K562 (cell line): Measurements from ENCODE around the gene ADRM1. TPM values are rescaled to one million over a fixed set of nuclear protein-coding genes. Genes with fewer than 3 reads are reported as not detected.
A peak's percentile ranks its signal among the peaks of the same experiment; 100 is the strongest.

Experiments
- ATAC-seq: fragments of 200-7000 bp; cut with Tn5 transposase; 3 replicates; pipeline ENCODE4 v1.9.1; 2020; ENCODE audit warnings: moderate library complexity
- BruUV-seq: library from RNA; stranded (reverse); fragments of 400-500 nt; replicated peaks from 2 replicates; lab custom pipeline; 2021; lab: Mats Ljungman, UMichigan
- CTCF ChIA-PET: fragments of 300-600 bp; formaldehyde crosslinking; extraction: SDS; loops from one replicate; lab custom pipeline; 2021; ENCODE audit warnings: low intra/inter-chr PET ratio; lab: Yijun Ruan, JAX
- POLR2A ChIA-PET: fragments of 300-600, 350-650 bp; sonication (Branson Sonifier 250); formaldehyde crosslinking; extraction: SDS; loops from one replicate; lab custom pipeline; 2021; ENCODE audit warnings: antibody characterized with exemption, inconsistent platforms; lab: Yijun Ruan, JAX
- DNase-seq, 4 experiments: peaks; one replicate each; pipeline versions ENCODE4 v3.0.0 to v3.0.0-alpha.2; 2011 to 2018; ENCODE audit warnings: low spot score in 3 of 4, mixed read lengths in 3 of 4; ENCODE audit errors: extremely low read depth in 1 of 4
- FAIRE-seq: peaks from 2 replicates; lab custom pipeline; 2011; peaks lifted over from hg19 to GRCh38; lab: Jason Lieb, UNC
- H2AFZ ChIP-seq: 2 replicates; pipeline ENCODE4 v1.6.0; 2011; ENCODE audit warnings: low read depth, low read length, control low read depth, inconsistent platforms
- H3K27ac ChIP-seq: fragments of 200-600 bp; 3 replicates; pipeline ENCODE4 v1.8.0; 2011; ENCODE audit warnings: low read depth, mild to moderate bottlenecking, control low read depth, inconsistent platforms, low read length, moderate library complexity, mixed read lengths; ENCODE audit errors: extremely low read depth
- H3K27me3 ChIP-seq, 2 experiments: fragments of 300-600 bp in 1 of 2; 2 replicates in 1 of 2; 3 replicates in 1 of 2; pipeline versions ENCODE4 v1.6.0 to v1.8.0; 2011; ENCODE audit warnings: inconsistent platforms in 2 of 2, low read length in 2 of 2, mild to moderate bottlenecking in 1 of 2, mixed read lengths in 1 of 2, moderate library complexity in 1 of 2; ENCODE audit not compliant: control insufficient read depth in 2 of 2, insufficient read depth in 2 of 2
- H3K36me3 ChIP-seq: fragments of 300-600 bp; 3 replicates; pipeline ENCODE4 v1.8.0; 2011; ENCODE audit warnings: mild to moderate bottlenecking, low read length, inconsistent platforms; ENCODE audit not compliant: control insufficient read depth, insufficient read depth
- H3K4me1 ChIP-seq, 2 experiments: fragments of 200-600 bp in 1 of 2; replicated peaks in 1 of 2; 2 replicates in 1 of 2; 3 replicates in 1 of 2; pipeline versions ENCODE4 v1.5.1 to v1.8.0; 2011; ENCODE audit warnings: inconsistent platforms in 2 of 2, low read length in 2 of 2, mild to moderate bottlenecking in 1 of 2, mixed read lengths in 1 of 2, moderate library complexity in 1 of 2; ENCODE audit not compliant: control insufficient read depth in 2 of 2, insufficient read depth in 2 of 2
- H3K4me2 ChIP-seq: 2 replicates; pipeline ENCODE4 v1.6.1; 2011; ENCODE audit warnings: low read length, control low read depth, inconsistent platforms, mixed read lengths; ENCODE audit not compliant: insufficient read depth
- H3K4me3 ChIP-seq: fragments of 200-600 bp; sonication (generic), shearing (Covaris generic); 2 replicates; pipeline ENCODE4 v1.5.1; 2016; ENCODE audit warnings: control low read depth, inconsistent platforms
- H3K79me2 ChIP-seq: fragments of 200-600 bp; 3 replicates; pipeline ENCODE4 v1.8.0; 2011; ENCODE audit warnings: low read length, inconsistent platforms; ENCODE audit not compliant: control insufficient read depth, insufficient read depth
- H3K9ac ChIP-seq, 2 experiments: 2 replicates each; pipeline versions ENCODE4 v1.6.0 to v1.6.1; 2011; ENCODE audit warnings: low read depth in 2 of 2, low read length in 2 of 2, control low read depth in 1 of 2, inconsistent platforms in 1 of 2, mild to moderate bottlenecking in 1 of 2, mixed read lengths in 1 of 2; ENCODE audit not compliant: insufficient read depth in 1 of 2
- H3K9me1 ChIP-seq: one replicate; pipeline ENCODE4 v1.6.0; 2011; ENCODE audit warnings: inconsistent platforms, mild to moderate bottlenecking, low read length, moderate library complexity; ENCODE audit not compliant: control insufficient read depth, insufficient read depth
- H3K9me3 ChIP-seq: replicated peaks from 2 replicates; pipeline ENCODE4 v1.5.1; 2011; ENCODE audit warnings: low read depth, low read length, inconsistent platforms; ENCODE audit not compliant: control insufficient read depth, insufficient read depth
- H4K20me1 ChIP-seq: replicated peaks from 2 replicates; pipeline ENCODE4 v1.6.1; 2011; ENCODE audit warnings: low read length, inconsistent platforms, mixed read lengths; ENCODE audit not compliant: control insufficient read depth, insufficient read depth
- CTCF ChIP-seq, 3 experiments: IDR thresholded peaks in 2 of 3; conservative IDR thresholded peaks in 1 of 3; 2 replicates each; pipeline ENCODE4 v1.5.1; 2011 to 2012; ENCODE audit warnings: low read length in 3 of 3, mild to moderate bottlenecking in 3 of 3, control low read depth in 2 of 3, improper control_type of control experiment in 1 of 3, inconsistent platforms in 1 of 3, low read depth in 1 of 3, mixed read lengths in 1 of 3, moderate library complexity in 1 of 3; ENCODE audit not compliant: insufficient read depth in 2 of 3
- MAX ChIP-seq: sonication (generic); formaldehyde crosslinking; IDR thresholded peaks from 2 replicates; pipeline ENCODE4 v1.9.0; 2022; ENCODE audit warnings: mild to moderate bottlenecking, missing genetic modification reagents
- ZNF277 ChIP-seq: fragments of 250-450 bp; sonication (Bioruptor Pico); IDR thresholded peaks from 2 replicates; pipeline ENCODE4 v1.8.0; 2022; ENCODE audit warnings: inconsistent platforms, mild to moderate bottlenecking, moderate library complexity, borderline replicate concordance
- WGBS: fragments of 100-300 bp; shearing (Covaris generic); methylation state at CpG from one replicate; pipeline ENCODE4 v1.1.6; 2016; ENCODE audit warnings: low coverage, mixed read lengths; ENCODE audit not compliant: insufficient coverage; ENCODE audit errors: missing lambda C conversion rate; 5-methylcytosine and 5-hydroxymethylcytosine counted together
- in situ Hi-C: fragments of 300-500 bp; cut with MboI; formaldehyde crosslinking; loops from 4 replicates; pipeline ENCODE4 v1.15.0; 2018; ENCODE audit warnings: inconsistent platforms, mixed read lengths
- intact Hi-C: fragments of 100-400 bp; cut with micrococcal nuclease; formaldehyde crosslinking; loops from 2 replicates; pipeline ENCODE4 v1.14.2; 2022
- polyA plus RNA-seq, 8 experiments: library from polyadenylated mRNA; depleted of rRNA in 4 of 8; stranded (reverse) in 5 of 8; unstranded in 3 of 8; fragments of >200 nt; fragmentation: Nextera tagmentation in 2 of 8; fragmentation: Illumina TruSeq in 1 of 8; extraction: Ambion mirVana in 2 of 8; extraction: Trizol in 1 of 8; gene quantifications; 2 replicates each; pipeline versions ENCODE4 v1.2.1 to v1.2.3, GENCODE V29; 2011 to 2014; ENCODE audit warnings: inconsistent platforms in 1 of 8, missing spikeins in 1 of 8
- total RNA-seq, 7 experiments: library from RNA; depleted of rRNA in 6 of 7; stranded (reverse); fragments of >200 nt in 6 of 7; fragmentation: Illumina TruSeq in 2 of 7; extraction: Trizol in 2 of 7; gene quantifications; 2 replicates each; pipeline versions ENCODE4 v1.2.1 to v1.2.3, GENCODE V29; 2011 to 2021; ENCODE audit warnings: low replicate concordance in 1 of 7

Gene ADRM1
- total and polyA plus RNA-seq, 9 of the 15 experiments (the other 6 are each of a cell fraction or from before 2014, with no cell fraction given), result 5.0 to 223 (median 67.4) TPM

GRCh38 chr20:62305149-62305764 is 2.5 kb downstream of the ADRM1 start:
- H3K9me3 ChIP-seq, result no peaks in the 10 kb centered on the region
- H3K4me2 ChIP-seq, result peak overlapping the region; percentile 30; the same call in 1 of the 2 replicates
- TSS peak; percentile 43 for BruUV-seq
- intact Hi-C loops, result loop anchor here (10.0 kb wide), 2 partner anchors 190 to 320 kb away; no protein-coding TSS in a partner anchor
- ATAC-seq, result no peak
- peaks cover 37% of the 10 kb centered on the region for H3K79me2 ChIP-seq
- H3K4me1 ChIP-seq, result peaks cover 14 to 61% of the 10 kb centered on the region in 2 experiments
- peaks cover 67% of the 10 kb centered on the region for H3K36me3 ChIP-seq
- peaks cover 20% of the 10 kb centered on the region for H4K20me1 ChIP-seq
- H3K27me3 ChIP-seq, result no peaks in the 10 kb centered on the region
- peak in 3 of 4 experiments; percentile 19 to 27 (median 23) for DNase-seq
- peak overlapping the region; percentile 29; the same call in 1 of the 3 replicates for H3K27ac ChIP-seq
- in situ Hi-C loops, result loop anchor here (5.0 to 10.0 kb wide), 3 partner anchors 62 to 310 kb away; partner anchors contain the start of gene LAMA5
- H3K9me1 ChIP-seq, result peaks cover 5% of the 10 kb centered on the region
- peak overlapping the region; percentile 71 for H3K4me3 ChIP-seq
- H3K9ac ChIP-seq, result peak overlapping the region; percentile 86 to 98; a peak in 3 of 4 replicates
- TF ChIP-seq MAX (CRISPR knock-in tag) (0 out of 2 replicates have a peak, but pooled peaks have one; percentile 19), CTCF (IDR thresholded peaks at IDR 0.05 in 2 of 3, conservative IDR thresholded peaks at IDR 0.05 in 1 of 3; ENCODE audit: insufficient read depth in 2 of 3, low read depth in 1 of 3, low read length in 3 of 3) (0 out of 6 replicates have a peak, but pooled peaks of 1 of the 3 experiments have one; percentile 13), ZNF277 (CRISPR knock-in tag) (no peak)
- FAIRE-seq, result peak; percentile 15
- CTCF ChIA-PET, result no interaction called here
- 86% methylated on average over 18 of the region's 18 CpGs for WGBS
- POLR2A ChIA-PET, result interaction anchor here (1.7 to 2.9 kb wide), 2 partner anchors 10 to 15 kb away, joined by 6 to 19 read pairs; no protein-coding TSS in a partner anchor
- H2AFZ ChIP-seq, result no peak overlapping the region
